Stimulated activated CD4-positive, alpha-beta T cell treated with anti-CD3 and anti-CD28 coated beads, Interleukin-2, amount 100 ng/mL, for 48 hours (primary cell): ENCODE results near the gene STEAP1.
"Not testable (repeated sequence)": the region's sequence is repeated elsewhere in the genome, so short reads cannot be mapped to it uniquely, and the experiment has no call there.

Experiments used
- DNase-seq, 2 donors: peaks; one replicate each; pipeline ENCODE4 v3.0.0-alpha.2; 2020

The STEAP1 gene

DNA sequence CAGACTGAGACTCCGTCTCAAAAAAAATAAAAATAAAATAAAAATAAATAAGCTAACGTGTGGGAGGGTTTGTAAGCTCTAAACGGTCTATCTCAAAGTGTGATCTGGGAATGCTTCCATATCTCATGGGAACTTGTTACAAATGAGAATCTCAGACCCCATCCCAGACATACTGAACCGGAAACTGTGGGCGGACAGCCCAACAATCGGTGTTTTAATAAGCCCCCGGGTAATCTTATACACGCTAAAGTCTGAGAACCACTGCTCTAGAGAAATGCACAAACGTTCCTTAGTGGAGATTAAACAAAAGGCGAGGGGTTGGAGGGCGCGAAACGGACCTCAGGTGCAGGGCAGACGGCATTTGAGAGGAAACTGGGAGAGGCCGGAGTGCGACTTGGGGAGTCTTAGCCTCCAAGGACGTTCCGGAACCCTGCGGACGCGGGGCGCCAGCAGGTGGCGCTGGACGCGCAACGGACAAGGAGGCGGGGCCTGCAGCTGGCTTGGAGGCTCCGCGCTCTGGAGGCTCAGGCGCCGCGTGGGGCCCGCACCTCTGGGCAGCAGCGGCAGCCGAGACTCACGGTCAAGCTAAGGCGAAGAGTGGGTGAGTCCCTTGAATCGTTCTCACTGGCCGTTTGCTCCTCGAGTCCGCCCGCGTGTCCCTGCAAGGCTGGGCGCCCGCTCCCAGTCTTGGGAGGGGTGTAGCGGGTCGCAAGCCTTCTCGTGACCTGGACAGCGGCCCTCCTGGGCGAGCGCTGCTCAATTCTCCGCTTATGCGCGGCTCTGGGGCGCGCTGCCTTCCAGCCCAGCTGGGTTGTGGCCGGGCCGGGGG lies at the start of gene STEAP1:
TSS of gene STEAP1 (plus strand) at position 527 of the 829 bp plus-strand sequence. CDS start 5,320 bp downstream, outside the sequence.
- peak; percentile 89 to 91 for DNase-seq

DNA sequence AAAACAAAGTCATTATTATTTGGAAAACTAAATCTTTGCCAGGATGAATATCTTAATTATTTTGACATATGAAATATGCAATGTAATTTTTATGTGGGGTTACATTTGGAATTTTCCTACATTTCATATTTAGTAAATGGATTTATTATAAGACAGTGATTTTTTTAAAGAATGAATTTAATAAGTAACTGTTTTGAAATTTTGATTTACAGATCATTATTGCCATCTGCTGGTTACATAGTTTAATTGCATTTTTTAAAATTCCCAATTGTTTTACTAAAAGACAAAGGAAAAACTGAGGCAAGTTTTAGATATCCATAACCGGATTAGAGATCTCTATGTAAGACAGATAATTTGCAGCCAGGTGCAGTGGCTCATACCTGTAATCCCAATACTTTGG lies 39.3 kb upstream of the STEAP1 start:
- DNase-seq, result not testable (repeated sequence)

DNA sequence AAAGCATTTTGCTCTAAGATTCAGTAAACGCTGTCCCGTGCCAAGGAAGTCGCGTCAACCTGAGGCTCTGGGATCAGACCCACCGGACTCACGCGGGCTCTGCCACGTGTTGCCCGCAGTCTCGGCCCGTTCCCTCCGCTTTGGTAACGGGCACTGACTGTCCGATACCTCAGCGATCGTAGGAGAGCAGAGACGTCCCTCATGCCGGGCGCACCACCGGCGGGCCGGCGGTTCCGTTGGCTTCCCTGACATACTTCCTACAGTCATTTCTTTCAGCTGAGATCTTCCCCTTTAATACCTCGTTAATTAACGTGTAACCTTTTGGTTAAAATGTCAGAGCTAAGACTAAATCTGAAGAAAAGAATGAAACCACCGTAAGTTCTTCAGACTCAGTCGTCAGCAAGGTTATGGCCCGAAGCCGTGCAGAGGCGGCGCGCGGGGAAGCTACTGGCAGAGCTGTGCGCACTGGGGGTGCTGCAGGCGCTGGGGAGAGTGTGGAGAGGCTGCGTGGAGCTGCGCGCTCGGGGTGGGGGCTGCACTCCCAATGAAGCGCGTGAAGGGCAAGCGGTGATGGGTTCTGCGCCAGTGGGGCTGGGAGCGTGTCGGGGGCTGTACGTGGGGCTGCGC lies 35.6 kb upstream of the STEAP1 start:
- DNase-seq, result not testable (repeated sequence)

DNA sequence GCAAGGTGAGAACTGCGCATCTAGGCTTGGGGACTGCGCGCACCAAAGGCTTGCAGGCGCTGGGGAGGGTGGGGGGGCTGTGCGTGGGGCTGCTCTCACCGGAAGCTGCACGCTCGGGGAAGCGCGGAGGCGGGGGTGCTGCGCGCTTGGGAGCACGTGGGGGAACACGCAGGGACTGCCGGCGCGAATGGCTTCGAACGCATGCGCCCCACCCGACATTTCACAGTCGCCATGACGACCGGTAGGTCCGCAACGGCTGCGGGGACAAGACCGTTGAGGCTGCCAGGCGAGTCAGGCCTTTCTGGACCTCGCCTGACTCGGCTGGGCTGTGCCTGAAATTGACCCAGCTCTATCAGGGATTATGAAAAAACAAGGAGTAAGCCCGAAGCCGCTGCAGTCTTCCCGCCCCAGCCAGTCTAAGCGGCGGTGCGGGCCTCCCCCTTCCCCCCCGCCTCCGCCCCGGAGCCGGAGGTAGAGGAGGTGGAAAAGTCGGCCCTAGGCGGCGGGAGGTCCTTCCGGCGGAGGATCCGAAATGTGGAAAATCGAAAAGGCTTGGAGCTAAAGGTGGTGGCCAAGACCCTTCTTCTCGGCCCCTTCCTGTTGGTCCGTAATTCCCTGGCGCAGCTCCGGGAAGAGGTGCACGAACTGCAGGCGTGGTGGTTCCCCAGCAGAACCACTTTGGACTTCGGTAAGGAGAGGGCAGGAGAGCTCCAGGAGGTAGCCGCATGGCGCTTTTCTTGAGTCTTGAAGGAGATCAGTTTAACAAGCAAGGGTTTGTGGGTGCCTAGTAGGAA lies 34.9 kb upstream of the STEAP1 start:
- DNase-seq, result peak; percentile 5 to 15

DNA sequence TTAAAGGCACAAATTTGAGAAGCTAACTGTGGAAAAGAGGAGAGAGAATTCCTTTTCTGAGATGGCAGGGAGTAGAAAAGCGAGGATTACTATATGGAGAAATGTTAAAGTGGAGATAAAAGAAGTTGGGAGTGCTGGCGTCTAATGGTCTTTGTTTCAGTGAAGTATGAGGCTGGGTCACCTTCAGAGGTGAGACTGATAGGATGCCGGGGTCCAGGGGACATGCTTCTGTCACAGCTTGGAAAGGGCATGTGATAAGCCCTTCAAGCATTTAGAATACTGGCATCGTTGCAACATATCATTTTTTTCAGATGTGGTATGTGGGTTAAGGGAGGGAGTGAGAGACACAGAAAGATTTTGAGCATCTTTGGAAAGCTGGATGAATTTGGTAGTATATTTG lies 34.1 kb upstream of the STEAP1 start:
- DNase-seq, result not testable (repeated sequence)

DNA sequence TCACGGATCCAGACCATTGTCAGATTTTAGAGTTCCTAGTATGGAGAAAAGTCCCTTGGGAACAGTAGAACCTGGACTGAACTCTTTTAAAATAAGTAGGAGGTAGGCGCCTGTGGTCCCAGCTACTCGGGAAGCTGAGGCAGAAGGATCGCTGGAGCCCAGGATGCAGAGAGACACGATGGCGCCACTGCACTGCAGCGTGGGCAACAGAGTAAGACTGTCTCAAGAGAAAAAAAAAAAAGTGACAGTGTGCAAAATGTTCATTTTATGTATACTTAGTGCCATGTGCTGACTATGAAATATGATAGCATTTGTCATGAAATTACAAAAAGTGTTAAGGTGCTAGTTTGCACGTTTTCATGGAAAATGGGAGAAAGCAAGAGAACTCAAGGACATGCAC lies 22.5 kb upstream of the STEAP1 start:
- not testable (repeated sequence) for DNase-seq

DNA sequence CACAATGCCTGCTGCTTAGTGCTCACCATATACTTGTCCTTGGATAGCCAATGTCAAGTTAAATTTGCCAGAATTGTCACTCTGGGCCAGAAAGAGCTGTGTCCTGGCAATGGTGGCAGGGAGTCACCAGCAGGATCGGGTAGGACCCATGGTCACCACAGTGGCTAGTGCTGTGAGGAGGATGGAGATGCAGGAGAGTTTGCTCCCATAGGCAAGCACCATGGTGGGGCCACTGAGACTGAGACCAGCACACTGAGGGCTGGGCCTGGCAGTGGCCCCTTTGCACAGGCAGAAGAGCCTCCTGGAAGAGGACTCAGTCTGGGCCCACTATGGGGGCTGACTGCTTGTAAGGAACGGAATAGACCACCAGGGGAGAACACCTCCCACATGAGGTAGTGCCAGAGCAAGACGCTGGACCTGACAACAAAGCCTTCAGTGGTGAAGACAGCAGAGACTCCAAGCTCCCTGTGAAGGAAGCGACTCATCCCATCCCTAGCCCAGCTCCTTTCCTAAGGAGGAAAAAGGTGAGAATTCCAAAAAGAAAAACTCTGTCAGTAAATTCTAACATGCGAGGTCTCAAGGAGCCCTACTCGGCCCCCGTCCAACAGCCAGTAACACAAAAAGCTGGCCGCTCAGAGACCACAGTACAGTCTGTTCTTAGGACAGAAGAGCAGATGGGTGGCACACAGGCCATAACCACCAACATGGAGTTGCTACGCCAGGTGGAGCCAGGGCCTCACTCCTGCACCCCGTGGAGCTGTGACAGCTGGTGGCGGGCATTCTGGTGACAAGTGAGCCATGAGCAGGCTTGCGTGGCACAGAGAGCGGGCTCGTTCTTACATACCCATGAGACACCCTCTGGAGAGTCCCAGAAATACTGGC lies 6.9 kb upstream of the STEAP1 start:
- not testable (repeated sequence) for DNase-seq

DNA sequence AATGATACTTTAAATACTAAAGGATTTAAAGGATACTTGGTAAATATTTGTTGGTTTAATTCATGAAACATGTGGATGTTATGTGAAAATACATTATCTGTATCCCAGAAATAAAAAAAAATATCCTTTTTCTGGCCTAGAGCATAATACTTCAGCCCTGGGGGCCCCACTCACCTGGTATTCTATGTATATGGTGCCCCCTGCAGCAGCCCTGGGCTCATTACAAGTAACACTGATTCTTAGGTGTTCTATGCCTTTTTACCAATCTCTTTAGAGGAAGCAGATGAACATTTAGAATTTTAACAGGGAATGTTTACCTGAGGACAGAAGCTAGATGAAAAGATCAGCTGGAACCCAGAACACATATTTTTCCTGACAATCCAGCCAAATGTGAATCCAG lies 4.8 kb upstream of the STEAP1 start:
- peak in 1 of 2 donors; percentile 11 for DNase-seq

DNA sequence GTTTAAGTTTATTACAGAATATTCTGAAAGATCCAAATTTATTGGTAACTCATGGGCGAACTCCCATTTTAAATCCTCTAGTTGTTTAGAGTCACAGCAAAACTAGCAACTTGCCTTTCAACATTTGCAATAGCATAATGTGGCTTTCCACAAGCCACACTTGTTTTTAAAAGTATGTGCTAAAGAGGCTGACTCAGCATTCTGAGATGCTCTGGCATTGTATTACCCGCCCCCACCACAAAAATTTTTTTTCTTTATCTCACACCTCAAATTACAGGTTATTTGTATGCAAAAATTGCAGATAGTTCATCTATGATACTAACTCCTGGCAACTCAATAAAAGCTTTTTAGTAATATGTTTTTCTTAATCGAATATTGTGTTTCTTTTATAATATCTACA lies 2.4 kb upstream of the STEAP1 start:
- DNase-seq, result not testable (repeated sequence)

DNA sequence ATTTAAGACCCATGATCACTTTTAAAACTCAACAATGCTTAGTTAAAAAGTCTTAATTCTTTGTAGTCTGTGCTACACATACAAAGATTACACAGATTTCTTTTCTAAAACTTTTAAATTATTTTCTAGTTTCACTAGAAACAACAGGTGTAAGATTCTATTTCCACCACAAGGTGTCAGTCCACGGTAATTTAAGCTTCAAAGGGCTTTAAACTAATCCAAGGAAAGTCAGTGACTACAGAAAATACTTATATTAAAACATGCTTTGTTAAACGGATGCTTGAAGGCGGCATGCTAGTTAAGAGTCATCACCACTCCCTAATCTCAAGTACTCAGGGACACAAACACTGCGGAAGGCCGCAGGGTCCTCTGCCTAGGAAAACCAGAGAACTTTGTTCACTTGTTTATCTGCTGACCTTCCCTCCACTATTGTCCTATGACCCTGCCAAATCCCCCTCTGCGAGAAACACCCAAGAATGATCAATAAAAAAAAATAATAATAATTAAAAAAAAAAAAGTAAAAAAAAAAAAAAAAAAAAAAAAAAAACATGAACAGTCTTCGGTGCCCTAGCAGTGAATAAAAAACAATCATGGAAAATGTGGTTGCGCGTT lies 1.5 kb upstream of the STEAP1 start:
- DNase-seq, result peak in 1 of 2 donors; percentile 11

DNA sequence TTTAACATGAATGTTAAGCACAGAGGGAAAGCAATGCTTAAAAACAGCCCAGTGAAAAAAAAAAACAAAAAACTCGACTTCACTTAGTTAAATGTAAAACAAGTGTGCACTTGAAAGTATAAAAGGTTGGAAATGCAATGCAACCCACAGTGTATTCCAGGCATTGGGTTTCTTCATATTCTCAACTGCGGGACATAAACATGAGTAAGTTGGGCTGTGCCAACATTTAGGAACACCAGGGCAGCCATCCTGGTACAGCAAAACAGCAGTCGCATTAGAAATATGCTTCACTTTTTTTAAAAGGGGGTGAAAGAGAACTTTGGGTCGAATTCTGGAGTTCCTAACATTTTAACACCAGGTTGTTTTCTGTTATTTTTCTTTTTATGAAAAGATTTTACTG lies 937 bp downstream of the STEAP1 start:
- no peak for DNase-seq

DNA sequence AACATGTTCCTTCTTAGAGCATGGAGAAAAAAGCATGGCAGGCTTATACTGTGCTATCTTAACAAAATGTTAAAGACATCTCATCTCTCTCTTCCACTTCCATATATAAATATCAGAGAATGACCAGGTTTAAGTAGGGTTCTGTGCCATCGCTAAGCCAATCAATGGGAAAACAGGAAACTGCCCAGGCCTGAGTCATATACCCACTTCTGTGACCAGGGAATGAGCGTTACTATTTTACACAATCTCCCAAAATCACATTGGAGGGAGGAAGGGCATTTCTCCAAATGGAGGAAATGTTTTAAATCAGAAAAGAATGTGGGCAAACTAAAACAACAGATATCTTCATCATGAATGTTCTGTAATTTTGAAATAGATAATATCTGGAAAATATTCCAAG lies 3.1 kb downstream of the STEAP1 start:
- not testable (repeated sequence) for DNase-seq

DNA sequence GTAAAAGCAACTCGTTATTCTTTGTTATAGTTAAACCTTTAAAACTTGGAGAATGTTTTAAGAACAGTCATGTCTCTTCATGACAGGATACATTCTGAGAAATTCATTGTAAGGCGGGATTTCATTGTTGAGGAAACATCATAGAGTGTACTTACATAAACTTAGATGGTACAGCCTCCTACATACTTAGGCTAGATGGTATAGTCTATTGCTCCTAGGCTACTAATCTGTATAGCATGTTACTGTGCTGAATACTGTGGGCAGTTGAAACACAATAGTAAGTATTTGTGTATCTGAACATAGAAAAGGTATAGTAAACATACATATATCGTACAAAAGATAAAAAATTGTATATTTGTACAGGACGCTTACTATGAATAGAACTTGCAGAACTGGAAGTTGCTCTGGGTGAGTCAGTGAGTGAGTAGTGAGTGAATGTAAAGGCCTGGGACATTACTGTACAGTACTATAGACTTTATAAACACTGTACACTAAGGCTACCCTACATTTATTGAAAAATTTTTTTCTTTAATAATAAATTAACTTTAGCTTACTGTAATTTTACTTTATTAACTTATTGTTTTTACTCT lies 3.6 kb downstream of the STEAP1 start:
- not testable (repeated sequence) for DNase-seq

DNA sequence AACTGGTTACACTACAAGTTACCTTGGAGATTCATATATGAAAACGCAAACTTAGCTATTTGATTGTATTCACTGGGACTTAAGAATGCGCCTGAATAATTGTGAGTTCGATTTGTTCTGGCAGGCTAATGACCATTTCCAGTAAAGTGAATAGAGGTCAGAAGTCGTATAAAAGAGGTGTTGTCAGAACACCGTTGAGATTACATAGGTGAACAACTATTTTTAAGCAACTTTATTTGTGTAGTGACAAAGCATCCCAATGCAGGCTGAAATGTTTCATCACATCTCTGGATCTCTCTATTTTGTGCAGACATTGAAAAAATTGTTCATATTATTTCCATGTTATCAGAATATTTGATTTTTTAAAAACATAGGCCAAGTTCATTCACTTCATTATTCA lies 9.3 kb downstream of the STEAP1 start:
- DNase-seq, result no peak

DNA sequence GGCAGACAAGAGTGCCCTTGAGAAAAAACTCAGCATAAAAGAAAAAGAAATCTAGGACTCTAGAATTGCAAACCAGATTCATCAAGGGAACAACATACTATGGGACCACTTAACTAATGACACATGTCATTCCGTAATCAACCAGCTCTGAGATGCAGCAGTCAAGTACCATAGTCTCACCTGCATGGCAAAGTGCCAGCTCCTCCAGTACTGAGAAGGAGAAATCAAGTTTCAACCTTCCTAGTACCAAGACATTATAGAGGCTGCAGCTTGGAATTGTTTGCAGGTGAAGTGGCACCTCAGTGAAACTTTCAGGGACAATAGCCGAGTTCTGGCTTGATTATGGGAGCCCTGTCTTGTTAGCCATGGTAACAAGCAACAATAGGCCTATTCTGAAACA lies 11.5 kb downstream of the STEAP1 start:
- DNase-seq, result no peak

DNA sequence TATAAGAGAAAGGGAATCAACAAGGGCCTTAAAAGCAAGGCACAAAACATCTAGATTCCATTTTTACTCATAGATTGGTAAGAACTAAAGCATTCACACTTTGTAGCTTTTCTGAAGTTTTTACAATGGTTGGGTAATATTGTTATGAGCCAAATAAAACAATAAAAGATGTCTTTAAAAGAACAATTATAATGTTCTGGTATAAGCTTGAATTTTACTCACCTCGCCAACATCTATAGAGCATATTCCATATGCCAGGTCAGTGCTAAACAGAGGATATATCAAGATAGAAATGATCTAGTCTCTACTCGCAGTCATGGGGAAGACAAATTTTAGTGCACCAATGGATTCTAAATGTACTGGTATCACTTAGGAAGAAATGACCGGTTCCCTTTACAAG lies 11.9 kb downstream of the STEAP1 start:
- no peak for DNase-seq

DNA sequence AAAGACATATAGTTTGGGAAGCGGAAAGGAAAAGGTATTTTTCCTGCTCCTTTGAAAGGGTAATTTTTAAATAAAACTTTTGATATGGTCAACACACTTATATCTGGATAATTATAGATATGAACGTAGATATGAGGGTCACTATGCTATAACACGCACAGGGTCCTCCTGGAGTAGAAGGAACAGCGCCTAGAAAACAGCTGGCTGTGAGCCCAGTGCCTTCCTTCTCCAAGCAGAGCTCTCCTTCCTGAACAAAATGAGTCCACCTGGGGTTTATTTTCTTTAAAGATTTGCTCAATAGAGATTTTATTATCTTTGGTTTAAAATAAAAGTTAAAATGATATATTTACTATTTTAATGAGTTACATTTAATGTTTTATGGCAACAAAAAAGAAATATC lies 13.1 kb downstream of the STEAP1 start:
- DNase-seq, result no peak

DNA sequence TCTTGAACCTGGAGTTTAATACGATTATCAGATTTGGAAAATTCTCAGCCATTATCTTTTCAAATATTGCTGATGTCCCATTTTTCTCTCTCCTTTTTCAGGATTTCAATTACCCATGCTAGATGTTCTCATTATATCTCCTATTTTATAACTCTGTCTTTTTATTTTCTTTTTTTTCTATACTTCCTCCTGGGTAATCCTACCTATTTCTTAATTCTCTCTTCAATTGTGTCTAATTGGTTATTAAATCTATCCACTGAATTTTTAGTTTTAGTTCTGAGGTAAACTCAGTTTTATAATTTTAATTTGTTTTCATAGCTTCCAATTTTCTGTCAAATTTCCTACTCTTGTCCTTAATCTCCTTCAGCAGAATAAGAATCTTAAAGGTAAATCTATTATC lies 15.6 kb downstream of the STEAP1 start:
- no peak for DNase-seq

DNA sequence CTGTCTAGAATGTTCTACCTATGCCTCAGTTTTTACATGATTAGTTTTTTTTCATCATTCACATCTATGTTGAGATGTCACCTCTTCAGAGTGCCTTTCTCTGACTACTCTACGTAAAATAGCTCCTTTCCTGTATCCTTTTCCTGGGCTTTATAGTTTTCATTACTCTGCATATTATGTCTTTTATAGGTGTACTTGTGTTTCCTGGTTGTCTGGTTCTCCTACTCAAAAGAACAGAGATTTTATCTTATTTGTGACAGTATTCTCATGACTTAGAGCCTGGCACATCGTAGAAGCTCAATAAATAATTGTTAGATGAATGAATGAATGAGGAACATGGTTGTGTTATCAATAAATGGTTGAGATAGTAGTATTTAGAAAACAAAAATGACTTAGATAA lies 17.9 kb downstream of the STEAP1 start:
- DNase-seq, result no peak

DNA sequence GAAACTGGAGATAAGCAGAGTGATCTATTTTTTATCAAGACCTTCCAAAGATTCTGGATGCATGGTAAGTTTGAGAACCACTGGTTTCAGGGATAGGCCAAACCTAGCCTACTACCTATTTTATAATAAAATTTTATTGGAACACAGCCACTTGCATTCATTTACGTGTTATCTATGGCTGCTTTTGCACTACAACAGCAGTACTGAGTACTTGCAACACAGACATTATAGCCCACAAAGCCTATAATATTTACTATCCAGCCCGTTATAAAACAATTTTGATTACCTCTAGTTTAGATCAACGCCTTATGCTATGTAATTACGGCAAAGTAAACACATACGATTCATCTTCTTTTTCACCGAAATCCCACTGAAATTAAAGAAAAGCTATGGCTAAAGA lies 18.4 kb downstream of the STEAP1 start:
- no peak for DNase-seq

DNA sequence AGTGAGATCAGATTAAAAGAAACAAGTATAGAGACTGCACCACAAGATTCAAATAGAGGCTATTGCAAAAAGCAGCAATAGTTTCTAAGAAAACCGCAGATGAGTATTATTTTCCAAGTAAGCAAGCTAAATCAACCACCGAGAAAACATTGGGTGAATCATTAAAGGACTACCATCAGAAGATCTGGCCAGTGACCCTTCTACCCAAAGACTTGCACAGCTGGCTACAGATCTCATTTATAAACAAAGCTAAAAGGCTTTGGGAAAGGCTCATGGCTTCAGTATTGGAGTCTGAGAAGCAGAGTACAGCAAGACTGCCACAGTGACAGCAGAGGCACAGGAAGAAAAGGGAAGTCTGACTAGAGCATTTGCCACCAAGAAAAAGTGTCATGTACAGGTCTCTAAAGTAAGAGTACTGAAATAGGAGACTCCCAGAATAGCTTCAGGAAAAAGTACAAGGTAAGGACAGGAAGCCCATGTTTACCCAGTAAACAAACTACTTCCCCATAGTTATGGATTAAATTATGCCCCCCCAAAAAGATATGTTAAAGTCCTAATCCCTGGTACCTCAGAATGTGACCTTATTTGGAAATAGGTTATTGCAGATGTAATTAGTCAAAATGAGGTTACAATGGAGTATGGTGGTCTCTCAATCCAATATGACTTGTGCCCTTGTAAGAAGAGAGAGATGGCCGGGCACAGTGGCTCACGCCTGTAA lies 19.0 kb downstream of the STEAP1 start:
- DNase-seq, result no peak
